ENCODE measurements around the gene KIAA1671.

The KIAA1671 gene

DNA sequence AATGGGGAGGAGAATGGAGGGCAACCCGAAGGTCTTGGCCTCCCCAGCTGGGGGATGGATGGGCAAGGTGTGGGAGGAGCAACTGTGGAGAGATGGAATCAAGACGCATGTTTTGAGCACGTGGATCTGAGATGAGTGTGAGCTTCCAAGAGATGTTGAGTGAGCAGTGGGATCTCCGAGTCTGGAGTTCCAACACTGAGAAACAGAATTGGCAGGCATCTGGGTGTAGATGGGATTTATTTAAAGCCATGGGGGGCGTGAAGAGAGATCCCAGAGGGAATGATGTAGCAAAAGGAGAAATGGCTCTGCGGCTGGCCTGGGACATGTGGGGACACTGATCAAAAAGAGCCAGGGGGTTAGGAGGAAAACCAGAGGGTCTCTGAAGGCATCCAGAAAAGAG, 95.6 kb downstream of the KIAA1671 start:
- no peak for DNase-seq (ENCODE audit: low read depth)
- TF ChIP-seq, protein P1, sequence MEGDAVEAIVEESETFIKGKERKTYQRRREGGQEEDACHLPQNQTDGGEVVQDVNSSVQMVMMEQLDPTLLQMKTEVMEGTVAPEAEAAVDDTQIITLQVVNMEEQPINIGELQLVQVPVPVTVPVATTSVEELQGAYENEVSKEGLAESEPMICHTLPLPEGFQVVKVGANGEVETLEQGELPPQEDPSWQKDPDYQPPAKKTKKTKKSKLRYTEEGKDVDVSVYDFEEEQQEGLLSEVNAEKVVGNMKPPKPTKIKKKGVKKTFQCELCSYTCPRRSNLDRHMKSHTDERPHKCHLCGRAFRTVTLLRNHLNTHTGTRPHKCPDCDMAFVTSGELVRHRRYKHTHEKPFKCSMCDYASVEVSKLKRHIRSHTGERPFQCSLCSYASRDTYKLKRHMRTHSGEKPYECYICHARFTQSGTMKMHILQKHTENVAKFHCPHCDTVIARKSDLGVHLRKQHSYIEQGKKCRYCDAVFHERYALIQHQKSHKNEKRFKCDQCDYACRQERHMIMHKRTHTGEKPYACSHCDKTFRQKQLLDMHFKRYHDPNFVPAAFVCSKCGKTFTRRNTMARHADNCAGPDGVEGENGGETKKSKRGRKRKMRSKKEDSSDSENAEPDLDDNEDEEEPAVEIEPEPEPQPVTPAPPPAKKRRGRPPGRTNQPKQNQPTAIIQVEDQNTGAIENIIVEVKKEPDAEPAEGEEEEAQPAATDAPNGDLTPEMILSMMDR (IDR thresholded peaks at IDR 0.05; ENCODE audit: insufficient read depth, low read depth, low read length, missing control alignments): no peak
- no peak overlapping the region for H3K4me3 ChIP-seq (ENCODE audit: low read length)

DNA sequence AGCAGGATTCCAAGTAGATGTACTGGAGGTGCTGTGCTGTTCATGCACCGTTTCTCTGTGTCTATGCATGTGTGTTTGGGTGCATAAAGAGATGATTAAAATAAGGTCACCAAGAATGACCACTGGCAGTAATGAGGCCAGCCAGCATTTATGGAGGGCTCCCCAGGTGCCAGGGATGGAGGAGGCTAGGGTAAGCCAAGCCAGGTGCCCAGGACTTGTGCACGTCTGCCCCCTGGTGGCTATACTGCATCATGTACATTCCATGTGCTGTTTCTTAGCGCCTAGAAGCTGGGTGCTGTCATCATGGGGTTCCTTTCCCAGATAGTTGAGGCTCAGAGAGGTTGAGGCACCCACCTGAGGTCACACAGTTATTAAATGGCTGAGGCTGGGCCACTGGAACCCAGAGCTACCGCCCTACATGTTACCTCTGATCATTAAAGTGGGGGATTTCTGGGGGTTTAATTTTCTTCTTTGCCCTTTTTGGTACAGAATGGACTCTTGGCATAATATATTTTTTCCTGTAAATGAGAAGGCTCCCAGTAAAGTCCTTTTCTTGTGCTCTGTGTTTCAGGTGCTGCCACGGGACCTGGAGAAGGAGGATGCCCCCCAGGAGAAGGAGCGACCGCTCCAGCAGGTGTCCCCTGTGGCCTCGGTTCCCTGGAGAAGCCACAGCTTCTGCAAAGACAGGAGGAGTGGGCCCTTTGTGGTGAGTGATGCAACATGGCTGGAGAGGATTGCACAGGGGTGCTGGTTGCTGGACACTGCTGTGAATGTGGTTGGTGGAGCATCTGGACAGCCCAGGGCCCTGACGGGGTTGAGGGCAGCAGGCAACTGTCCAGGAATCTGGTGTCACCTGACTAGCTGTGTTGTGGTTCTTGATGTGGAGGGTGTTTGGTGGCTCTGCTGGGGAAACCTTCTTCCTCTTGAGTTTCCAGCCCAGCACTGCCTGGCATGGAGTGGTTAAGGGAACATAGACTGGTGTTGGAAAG, 96.4 kb downstream of the KIAA1671 start:
- TF ChIP-seq, protein P1 (IDR thresholded peaks at IDR 0.05; ENCODE audit: insufficient read depth, low read depth, low read length, missing control alignments): peak; percentile 86
- H3K4me3 ChIP-seq (ENCODE audit: low read length): no peak overlapping the region
- DNase-seq (ENCODE audit: low read depth): peak; percentile 64

DNA sequence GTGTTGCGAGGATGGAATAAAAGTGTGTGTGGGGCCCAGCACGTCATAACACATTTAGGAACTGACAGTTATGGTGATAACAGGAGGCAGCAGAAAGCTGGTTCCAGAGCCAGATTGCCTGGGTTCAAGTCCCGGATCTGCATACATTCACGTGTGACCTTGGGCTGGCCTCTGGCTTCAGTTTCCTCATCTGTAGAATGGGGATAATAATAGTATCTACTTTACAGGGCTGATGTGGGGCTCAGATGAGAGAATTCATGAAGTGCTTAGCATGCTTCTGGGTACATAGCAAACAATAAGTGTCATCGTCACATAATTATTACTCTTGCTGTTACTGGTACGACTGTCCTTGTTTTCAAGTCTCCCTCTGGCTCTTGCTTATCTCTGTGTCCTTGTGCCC, 97.3 kb downstream of the KIAA1671 start:
- TF ChIP-seq, protein P1 (IDR thresholded peaks at IDR 0.05; ENCODE audit: insufficient read depth, low read depth, low read length, missing control alignments): no peak

DNA sequence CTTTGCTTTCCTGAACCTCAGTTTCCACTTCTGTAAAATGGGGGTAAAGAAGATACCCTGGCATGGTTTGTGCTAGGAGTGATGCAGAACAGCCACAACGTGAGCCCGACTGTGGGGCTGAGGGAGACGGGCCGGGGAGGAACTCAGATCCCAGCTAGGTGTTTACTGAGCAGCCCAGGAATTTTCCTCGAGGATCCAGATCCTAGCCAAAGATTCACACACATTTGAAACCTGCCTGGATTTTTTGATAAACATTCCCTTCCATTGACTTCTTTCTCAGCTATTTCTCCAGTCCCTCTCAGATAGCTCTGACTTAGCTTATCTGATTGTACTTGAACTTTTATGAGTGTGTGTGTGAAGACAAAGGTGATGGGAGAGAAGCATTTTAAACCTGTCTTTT, 98.0 kb downstream of the KIAA1671 start:
- no peak overlapping the region for H3K4me3 ChIP-seq (ENCODE audit: low read length)
- TF ChIP-seq, protein P1 (IDR thresholded peaks at IDR 0.05; ENCODE audit: insufficient read depth, low read depth, low read length, missing control alignments): no peak
- no peak for DNase-seq (ENCODE audit: low read depth)

More for the DNA sequence above, 97.3 kb downstream of the KIAA1671 start:
- DNase-seq (ENCODE audit: low read depth): no peak
- H3K4me3 ChIP-seq (ENCODE audit: low read length): no peak overlapping the region

DNA sequence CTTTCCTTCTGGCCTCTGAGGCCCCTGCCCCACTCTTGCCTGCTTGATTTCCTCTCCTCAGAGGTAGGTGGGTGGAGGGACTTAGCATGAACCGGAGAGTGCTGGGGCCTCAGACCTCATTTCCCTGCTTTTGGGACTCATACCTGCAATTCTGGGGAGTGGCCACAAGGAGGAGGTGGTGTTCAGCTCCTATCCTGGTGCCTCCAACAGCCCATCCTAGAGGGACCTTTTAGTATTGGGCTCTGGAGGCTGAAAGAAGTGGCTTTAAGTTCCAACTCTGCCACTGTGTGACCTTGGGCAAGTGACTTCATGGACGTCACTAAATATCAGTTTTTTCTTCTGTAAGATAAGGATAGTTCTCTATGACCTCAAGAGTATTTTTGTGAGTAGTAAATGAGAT, 98.6 kb downstream of the KIAA1671 start:
- TF ChIP-seq, protein P1 (IDR thresholded peaks at IDR 0.05; ENCODE audit: insufficient read depth, low read depth, low read length, missing control alignments): peak; percentile 51
- DNase-seq (ENCODE audit: low read depth): no peak
- H3K4me3 ChIP-seq (ENCODE audit: low read length): no peak overlapping the region

DNA sequence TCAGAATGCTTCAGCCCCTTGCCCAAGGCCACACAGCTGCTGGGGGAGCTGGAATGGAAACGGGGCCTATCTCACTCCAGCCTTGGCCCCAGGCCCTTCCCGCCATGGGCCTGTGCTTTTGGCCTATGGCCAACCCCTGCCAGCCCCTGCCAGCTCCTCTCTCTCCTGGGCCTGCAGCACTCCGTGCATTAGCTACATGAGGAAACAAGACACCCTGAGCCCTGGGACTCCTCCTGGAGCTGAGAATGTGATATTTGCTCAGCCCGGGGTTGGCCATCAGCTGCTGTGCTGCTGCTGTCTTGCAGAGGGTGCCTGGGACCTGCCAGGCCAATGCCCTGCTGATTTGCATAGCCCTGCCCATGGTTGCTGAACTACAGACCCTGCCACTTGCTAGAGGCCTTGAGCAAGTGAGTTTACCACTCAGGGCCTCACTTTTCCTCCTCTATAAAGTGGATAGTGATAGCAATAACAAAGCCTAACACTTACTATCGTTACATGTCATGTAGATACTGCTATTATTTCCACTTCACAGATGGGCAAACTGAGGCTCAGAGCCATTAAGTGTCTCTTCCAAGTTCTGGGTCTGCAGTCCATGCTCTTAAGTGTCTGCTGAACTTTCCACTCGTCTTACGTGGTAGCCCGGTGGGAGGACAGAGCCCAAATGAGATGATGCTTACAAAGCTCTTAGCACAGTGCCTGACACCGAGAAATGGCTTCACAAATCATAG, 99.6 kb downstream of the KIAA1671 start:
- DNase-seq (ENCODE audit: low read depth): no peak
- no peak overlapping the region for H3K4me3 ChIP-seq (ENCODE audit: low read length)
- TF ChIP-seq, protein P1 (IDR thresholded peaks at IDR 0.05; ENCODE audit: insufficient read depth, low read depth, low read length, missing control alignments): no peak

All from epithelial cell of esophagus (primary cell).